PC-3 (cell line): ENCODE measurements around the gene DQX1. TPM values are rescaled to one million over a fixed set of nuclear protein-coding genes. Genes with fewer than 3 reads are reported as not detected.

Experiments used
- ATAC-seq: fragments of 200-7000 bp; cut with Tn5 transposase; 2 replicates; pipeline ENCODE4 v1.9.1; 2020; ENCODE audit warnings: mild to moderate bottlenecking, moderate library complexity
- BruUV-seq: library from RNA; stranded (reverse); fragments of 400-500 nt; replicated peaks from 2 replicates; lab custom pipeline; 2021; lab: Mats Ljungman, UMichigan
- CTCF ChIA-PET: fragments of 300-600 bp; sonication (Branson Sonifier 250); formaldehyde crosslinking; loops from one replicate; lab custom pipeline; 2022; ENCODE audit warnings: antibody characterized with exemption; lab: Charles Lee
- POLR2A ChIA-PET: fragments of 300-600 bp; sonication (Branson Sonifier 250); formaldehyde crosslinking; loops from one replicate; lab custom pipeline; 2022; ENCODE audit warnings: antibody characterized with exemption; ENCODE audit not compliant: unreplicated experiment; lab: Charles Lee
- DNase-seq: peaks from one replicate; pipeline ENCODE4 v3.0.0-alpha.2; 2015
- H2AFZ ChIP-seq: fragments of 300-600 bp; sonication (generic); 2 replicates; pipeline ENCODE4 v1.6.0; 2016; ENCODE audit warnings: antibody characterized with exemption, low read length
- H3F3A ChIP-seq: fragments of 300-600 bp; sonication (generic); one replicate; pipeline ENCODE4 v1.6.0; 2017; ENCODE audit warnings: antibody characterized with exemption, low read length, control low read depth, mild to moderate bottlenecking; ENCODE audit not compliant: unreplicated experiment
- H3K27ac ChIP-seq: fragments of 300-600 bp; sonication (generic); 2 replicates; pipeline ENCODE4 v1.5.1; 2016; ENCODE audit warnings: mild to moderate bottlenecking, low read length
- H3K27me3 ChIP-seq: fragments of 300-600 bp; sonication (generic); 2 replicates; pipeline ENCODE4 v1.6.1; 2016; ENCODE audit warnings: low read length, mixed read lengths
- H3K36me3 ChIP-seq: fragments of 300-600 bp; sonication (generic); 2 replicates; pipeline ENCODE4 v1.6.1; 2016; ENCODE audit warnings: low read depth, mixed run types, low read length, mixed read lengths
- H3K4me1 ChIP-seq: fragments of 300-600 bp; sonication (generic); 2 replicates; pipeline ENCODE4 v1.5.1; 2016; ENCODE audit warnings: low read length; ENCODE audit not compliant: insufficient read depth
- H3K4me2 ChIP-seq: fragments of 300-600 bp; sonication (generic); 2 replicates; pipeline ENCODE4 v1.6.0; 2016; ENCODE audit warnings: low read length
- H3K4me3 ChIP-seq: fragments of 300-600 bp; sonication (generic); 2 replicates; pipeline ENCODE4 v1.5.1; 2016; ENCODE audit warnings: mild to moderate bottlenecking, low read length, mixed read lengths
- H3K79me2 ChIP-seq: fragments of 300-600 bp; sonication (generic); 2 replicates; pipeline ENCODE4 v1.6.1; 2017; ENCODE audit warnings: low read length, mixed read lengths
- H3K9ac ChIP-seq: fragments of 300-600 bp; sonication (generic); 2 replicates; pipeline ENCODE4 v1.6.0; 2016; ENCODE audit warnings: mild to moderate bottlenecking, low read length
- H3K9me2 ChIP-seq: fragments of 300-600 bp; sonication (generic); replicated peaks from 2 replicates; pipeline ENCODE4 v1.6.1; 2016; ENCODE audit warnings: mixed run types, low read length, mixed read lengths
- H3K9me3 ChIP-seq: fragments of 300-600 bp; sonication (generic); 2 replicates; pipeline ENCODE4 v1.6.1; 2016; ENCODE audit warnings: low read length, mixed read lengths
- H4K20me1 ChIP-seq: fragments of 300-600 bp; sonication (generic); 2 replicates; pipeline ENCODE4 v1.6.1; 2016; ENCODE audit warnings: low read length, mixed read lengths
- EZH2 ChIP-seq: fragments of 300-600 bp; sonication (generic); IDR thresholded peaks from one replicate; pipeline ENCODE4 v1.6.1; 2017; ENCODE audit warnings: antibody characterized with exemption, mild to moderate bottlenecking, low read length; ENCODE audit not compliant: unreplicated experiment
- EZH2phosphoT487 ChIP-seq: fragments of 300-600 bp; sonication (generic); IDR thresholded peaks from 2 replicates; pipeline ENCODE4 v1.6.1; 2018; ENCODE audit warnings: mild to moderate bottlenecking, antibody characterized with exemption, low read length, borderline replicate concordance
- intact Hi-C: fragments of 100-400 bp; cut with micrococcal nuclease; formaldehyde crosslinking; loops from 2 replicates; pipeline ENCODE4 v1.9.0; 2023
- total RNA-seq: library from RNA; depleted of rRNA; stranded (reverse); fragments of >200 nt; gene quantifications from 2 replicates; pipeline ENCODE4 v1.2.3, GENCODE V29; 2014
- TF ChIP-seq, protein P1 (sequence below): fragments of 300-600 bp; sonication (generic); conservative IDR thresholded peaks from 2 replicates; pipeline ENCODE4 v1.5.1; 2017; ENCODE audit warnings: antibody characterized with exemption, low read depth, mild to moderate bottlenecking, low read length

DQX1 gene
- total RNA-seq, 1 experiment from 2014 or later: 0.07 TPM

GRCh38 chr2:74533464-74533863, 7.4 kb upstream of the DQX1 start:
- peaks cover 30% of the 10 kb centered on the region for H3K79me2 ChIP-seq
- CTCF ChIA-PET: no interaction called here
- peaks cover 7% of the 10 kb centered on the region; the same call in 1 of the 2 replicates for H3K36me3 ChIP-seq
- no peaks in the 10 kb centered on the region for H3K27me3 ChIP-seq
- H3K9me2 ChIP-seq: no peaks in the 10 kb centered on the region
- no peak overlapping the region for H3K4me2 ChIP-seq
- intact Hi-C loops: loop anchor here (5.0 kb wide), 1 partner anchor 54 kb away; no protein-coding TSS in a partner anchor
- BruUV-seq: no TSS peak
- ATAC-seq (no peak), DNase-seq (no peak)
- no peaks in the 10 kb centered on the region for H4K20me1 ChIP-seq
- H3K9ac ChIP-seq: no peak overlapping the region
- TF ChIP-seq EZH2 (no peak), EZH2phosphoT487 (no peak)
- TF ChIP-seq, protein P1, sequence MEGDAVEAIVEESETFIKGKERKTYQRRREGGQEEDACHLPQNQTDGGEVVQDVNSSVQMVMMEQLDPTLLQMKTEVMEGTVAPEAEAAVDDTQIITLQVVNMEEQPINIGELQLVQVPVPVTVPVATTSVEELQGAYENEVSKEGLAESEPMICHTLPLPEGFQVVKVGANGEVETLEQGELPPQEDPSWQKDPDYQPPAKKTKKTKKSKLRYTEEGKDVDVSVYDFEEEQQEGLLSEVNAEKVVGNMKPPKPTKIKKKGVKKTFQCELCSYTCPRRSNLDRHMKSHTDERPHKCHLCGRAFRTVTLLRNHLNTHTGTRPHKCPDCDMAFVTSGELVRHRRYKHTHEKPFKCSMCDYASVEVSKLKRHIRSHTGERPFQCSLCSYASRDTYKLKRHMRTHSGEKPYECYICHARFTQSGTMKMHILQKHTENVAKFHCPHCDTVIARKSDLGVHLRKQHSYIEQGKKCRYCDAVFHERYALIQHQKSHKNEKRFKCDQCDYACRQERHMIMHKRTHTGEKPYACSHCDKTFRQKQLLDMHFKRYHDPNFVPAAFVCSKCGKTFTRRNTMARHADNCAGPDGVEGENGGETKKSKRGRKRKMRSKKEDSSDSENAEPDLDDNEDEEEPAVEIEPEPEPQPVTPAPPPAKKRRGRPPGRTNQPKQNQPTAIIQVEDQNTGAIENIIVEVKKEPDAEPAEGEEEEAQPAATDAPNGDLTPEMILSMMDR: no peak
- POLR2A ChIA-PET: no interaction called here
- peaks cover 10% of the 10 kb centered on the region for H3K4me1 ChIP-seq
- H2AFZ ChIP-seq: no peak overlapping the region
- H3K4me3 ChIP-seq: no peak overlapping the region
- H3F3A ChIP-seq: no peaks in the 10 kb centered on the region
- H3K27ac ChIP-seq: no peak overlapping the region
- no peaks in the 10 kb centered on the region for H3K9me3 ChIP-seq

DNA sequence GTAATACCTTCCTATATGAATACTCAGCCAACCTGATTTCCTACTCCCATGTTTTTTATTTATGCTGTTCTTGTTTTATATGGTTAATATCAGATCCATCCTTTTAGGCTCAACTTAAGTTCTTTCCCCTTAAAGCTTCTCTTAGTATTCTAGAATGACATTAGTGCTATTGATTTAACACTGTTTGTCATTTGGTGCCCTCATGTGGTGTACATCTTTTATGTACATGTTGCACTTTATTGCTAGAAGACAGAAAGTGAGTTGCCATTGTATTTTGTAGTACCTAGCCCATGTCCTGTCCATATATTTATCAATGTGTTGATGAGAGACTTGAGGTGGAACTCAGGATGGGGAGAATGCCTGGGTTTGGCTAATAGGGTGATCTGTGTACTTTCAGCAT, 6.2 kb upstream of the DQX1 start:
- intact Hi-C loops: loop anchor here (5.0 kb wide), 1 partner anchor 55 kb away; no protein-coding TSS in a partner anchor
- Histone ChIP-seq H2AFZ (no peak overlapping the region), H3F3A (no peaks in the 10 kb centered on the region), H3K36me3 (peaks cover 16% of the 10 kb centered on the region), H3K27me3 (no peaks in the 10 kb centered on the region), H3K9ac (no peak overlapping the region), H4K20me1 (0 out of 2 replicates have a peak, but pooled peaks cover 7% of the 10 kb centered on the region), H3K27ac (no peak overlapping the region), H3K79me2 (peaks cover 42% of the 10 kb centered on the region), H3K4me1 (peaks cover 20% of the 10 kb centered on the region), H3K4me3 (no peak overlapping the region), H3K4me2 (no peak overlapping the region), H3K9me2 (no peaks in the 10 kb centered on the region), H3K9me3 (no peaks in the 10 kb centered on the region)
- TF ChIP-seq EZH2: no peak
- TF ChIP-seq, protein P1: peak; percentile 68
- TF ChIP-seq EZH2phosphoT487: no peak
- ChIA-PET CTCF (interaction anchor here (0.6 kb wide), 1 partner anchor 50 kb away, joined by 5 read pairs; the partner anchor contains the start of genes CCDC142 and TTC31), POLR2A (no interaction called here)
- no peak for ATAC-seq
- no TSS peak for BruUV-seq
- peak; percentile 54 for DNase-seq

DNA sequence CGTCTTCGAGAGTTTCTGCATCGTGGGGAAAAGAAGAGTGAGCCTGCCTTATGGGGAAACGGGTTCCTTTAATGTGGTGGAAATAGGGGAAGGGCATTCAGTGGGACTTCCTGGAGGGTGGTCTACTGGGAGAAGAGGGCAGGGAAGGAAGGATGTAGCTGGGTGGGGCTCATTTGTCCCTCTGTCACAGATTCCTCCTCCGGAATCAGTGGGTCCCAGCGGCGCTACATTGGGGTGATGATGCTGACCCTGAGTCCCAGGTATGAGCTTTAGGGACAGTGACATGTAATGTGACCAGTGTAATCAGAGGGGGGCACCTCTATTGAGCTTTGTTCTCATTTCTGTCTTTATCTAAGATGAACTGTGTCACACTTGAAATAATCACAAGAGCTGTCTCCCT, 5.6 kb upstream of the DQX1 start:
- Histone ChIP-seq H4K20me1 (0 out of 2 replicates have a peak, but pooled peaks cover 7% of the 10 kb centered on the region), H3K4me3 (peak overlapping the region; percentile 93; the same call in 1 of the 2 replicates), H3K79me2 (peaks cover 43% of the 10 kb centered on the region), H3K9me3 (no peaks in the 10 kb centered on the region), H3K9me2 (no peaks in the 10 kb centered on the region), H3K27ac (no peak overlapping the region), H3K4me1 (peaks cover 20% of the 10 kb centered on the region), H3K9ac (no peak overlapping the region), H3K36me3 (peaks cover 22% of the 10 kb centered on the region), H3F3A (no peaks in the 10 kb centered on the region), H2AFZ (no peak overlapping the region), H3K4me2 (peak overlapping the region; percentile 96), H3K27me3 (no peaks in the 10 kb centered on the region)
- no TSS peak for BruUV-seq
- ChIA-PET CTCF (interaction anchor here (0.6 kb wide), 1 partner anchor 49 kb away, joined by 5 read pairs; the partner anchor contains the start of genes CCDC142 and TTC31), POLR2A (no interaction called here)
- intact Hi-C loops: loop anchor here (5.0 kb wide), 1 partner anchor 56 kb away; no protein-coding TSS in a partner anchor
- no peak for ATAC-seq
- TF ChIP-seq EZH2 (no peak), EZH2phosphoT487 (no peak)
- TF ChIP-seq, protein P1: no peak
- DNase-seq: no peak
